IMR-90 (cell line): ENCODE results near the gene CAB39. TPM values are rescaled to one million over a fixed set of nuclear protein-coding genes. Genes with fewer than 3 reads are reported as not detected.

Experiments used
- ATAC-seq: fragments of 200-7000 bp; cut with Tn5 transposase; 2 replicates; pipeline ENCODE4 v1.9.1; 2020; ENCODE audit warnings: low read depth, mild to moderate bottlenecking, moderate library complexity
- BruUV-seq: library from RNA; stranded (reverse); fragments of 400-500 nt; replicated peaks from 2 replicates; lab custom pipeline; 2021; lab: Mats Ljungman, UMichigan
- CTCF ChIA-PET: fragments of 300-600 bp; formaldehyde crosslinking; extraction: SDS; loops from one replicate; lab custom pipeline; 2021; ENCODE audit warnings: antibody characterized with exemption; lab: Yijun Ruan, JAX
- POLR2A ChIA-PET: fragments of 300-600 bp; sonication (Branson Sonifier 250); formaldehyde crosslinking; loops from one replicate; lab custom pipeline; 2022; ENCODE audit warnings: antibody characterized with exemption; ENCODE audit not compliant: unreplicated experiment; lab: Charles Lee
- DNase-seq: peaks from one replicate; pipeline ENCODE4 v3.0.0; 2013
- H2AFZ ChIP-seq: replicated peaks from 2 replicates; pipeline ENCODE3; 2013; ENCODE audit warnings: low read length, mild to moderate bottlenecking; ENCODE audit not compliant: poor library complexity
- H2AK5ac ChIP-seq: 2 replicates; pipeline ENCODE4 v1.6.1; 2013; ENCODE audit warnings: low read depth, low read length, inconsistent platforms
- H2AK9ac ChIP-seq: replicated peaks from 2 replicates; pipeline ENCODE3; 2013; ENCODE audit warnings: mild to moderate bottlenecking, low read depth, low read length, moderate library complexity; ENCODE audit not compliant: poor library complexity
- H2BK120ac ChIP-seq: 2 replicates; pipeline ENCODE4 v1.6.1; 2013; ENCODE audit warnings: low read depth, low read length, inconsistent platforms
- H2BK15ac ChIP-seq: 3 replicates; pipeline ENCODE4 v1.6.1; 2013; ENCODE audit warnings: low read depth, low read length, inconsistent platforms
- H2BK20ac ChIP-seq: 2 replicates; pipeline ENCODE4 v1.6.1; 2013; ENCODE audit warnings: low read depth, mild to moderate bottlenecking, inconsistent platforms, low read length, moderate library complexity
- H2BK5ac ChIP-seq: 2 replicates; pipeline ENCODE4 v1.6.1; 2013; ENCODE audit warnings: mild to moderate bottlenecking, low read depth, low read length, inconsistent platforms; ENCODE audit not compliant: poor library complexity, severe bottlenecking
- H3K14ac ChIP-seq: replicated peaks from 2 replicates; pipeline ENCODE4 v1.6.1; 2013; ENCODE audit warnings: low read depth, low read length, inconsistent platforms
- H3K18ac ChIP-seq: 2 replicates; pipeline ENCODE4 v1.6.1; 2013; ENCODE audit warnings: low read depth, low read length, control low read depth
- H3K23ac ChIP-seq: 2 replicates; pipeline ENCODE4 v1.6.1; 2013; ENCODE audit warnings: low read depth, low read length, inconsistent platforms
- H3K27ac ChIP-seq: 2 replicates; pipeline ENCODE4 v1.5.1; 2013; ENCODE audit warnings: mild to moderate bottlenecking, control low read depth, low read length; ENCODE audit not compliant: insufficient read depth
- H3K27me3 ChIP-seq: 2 replicates; pipeline ENCODE4 v1.6.1; 2013; ENCODE audit warnings: low read length; ENCODE audit not compliant: control insufficient read depth, insufficient read depth
- H3K36me3 ChIP-seq: 2 replicates; pipeline ENCODE4 v1.6.1; 2013; ENCODE audit warnings: low read length, mixed read lengths; ENCODE audit not compliant: control insufficient read depth, insufficient read depth
- H3K4ac ChIP-seq: 2 replicates; pipeline ENCODE4 v1.6.1; 2013; ENCODE audit warnings: low read depth, low read length, inconsistent platforms
- H3K4me1 ChIP-seq: 2 replicates; pipeline ENCODE4 v1.6.1; 2013; ENCODE audit warnings: low read length, mixed read lengths; ENCODE audit not compliant: control insufficient read depth, insufficient read depth
- H3K4me2 ChIP-seq: 2 replicates; pipeline ENCODE4 v1.6.1; 2013; ENCODE audit warnings: low read depth, mild to moderate bottlenecking, control low read depth, low read length, moderate library complexity
- H3K4me3 ChIP-seq: 2 replicates; pipeline ENCODE4 v1.5.1; 2013; ENCODE audit warnings: low read depth, mild to moderate bottlenecking, control low read depth, low read length, moderate library complexity; ENCODE audit not compliant: insufficient read depth
- H3K56ac ChIP-seq: 2 replicates; pipeline ENCODE4 v1.6.1; 2013; ENCODE audit warnings: low read length, inconsistent platforms; ENCODE audit not compliant: insufficient read depth; ENCODE audit errors: extremely low read depth
- H3K79me1 ChIP-seq, 2 experiments: 2 replicates each; pipeline ENCODE4 v1.6.1; 2013; ENCODE audit warnings: low read length in 2 of 2, inconsistent platforms in 1 of 2, low read depth in 1 of 2
- H3K9ac ChIP-seq: 2 replicates; pipeline ENCODE4 v1.6.1; 2013; ENCODE audit warnings: low read depth, low read length, control low read depth
- H3K9me1 ChIP-seq: 2 replicates; pipeline ENCODE4 v1.6.1; 2013; ENCODE audit warnings: low read length, inconsistent platforms; ENCODE audit not compliant: insufficient read depth
- H3K9me3 ChIP-seq: 2 replicates; pipeline ENCODE4 v1.6.1; 2013; ENCODE audit warnings: low read length; ENCODE audit not compliant: control insufficient read depth, insufficient read depth
- H4K20me1 ChIP-seq: 2 replicates; pipeline ENCODE4 v1.6.1; 2013; ENCODE audit warnings: low read length, inconsistent platforms; ENCODE audit not compliant: insufficient read depth
- H4K5ac ChIP-seq: 2 replicates; pipeline ENCODE4 v1.6.1; 2013; ENCODE audit warnings: mild to moderate bottlenecking, low read depth, low read length, control low read depth
- H4K8ac ChIP-seq, 2 experiments: 2 replicates each; pipeline ENCODE4 v1.6.1; 2013; ENCODE audit warnings: low read depth in 2 of 2, low read length in 2 of 2, control low read depth in 1 of 2, inconsistent platforms in 1 of 2
- H4K91ac ChIP-seq: 2 replicates; pipeline ENCODE4 v1.6.1; 2013; ENCODE audit warnings: low read depth, low read length, inconsistent platforms; ENCODE audit not compliant: insufficient read depth
- CEBPB ChIP-seq: IDR thresholded peaks from 2 replicates; pipeline ENCODE4 v1.6.1; 2012; ENCODE audit warnings: low read depth, low read length, improper control_type of control experiment
- CTCF ChIP-seq: conservative IDR thresholded peaks from 2 replicates; pipeline ENCODE4 v1.5.1; 2012; ENCODE audit warnings: mild to moderate bottlenecking, low read depth, low read length, improper control_type of control experiment
- FOS ChIP-seq: fragments of 150-350 bp; IDR thresholded peaks from 2 replicates; pipeline ENCODE4 v1.6.1; 2016; ENCODE audit warnings: low read depth, low read length
- MAZ ChIP-seq: IDR thresholded peaks from 2 replicates; pipeline ENCODE4 v1.6.1; 2012; ENCODE audit warnings: low read depth, mild to moderate bottlenecking, low read length, improper control_type of control experiment, moderate library complexity, borderline replicate concordance
- NFE2L2 ChIP-seq: fragments of 150-350 bp; IDR thresholded peaks from 2 replicates; pipeline ENCODE4 v1.6.1; 2016; ENCODE audit warnings: low read depth, mild to moderate bottlenecking, low read length
- POLR2A ChIP-seq: IDR thresholded peaks from 2 replicates; pipeline ENCODE4 v1.6.1; 2012; ENCODE audit warnings: mild to moderate bottlenecking, low read depth, low read length
- RAD21 ChIP-seq: IDR thresholded peaks from 2 replicates; pipeline ENCODE4 v1.6.1; 2012; ENCODE audit warnings: low read length, improper control_type of control experiment
- RCOR1 ChIP-seq: IDR thresholded peaks from 2 replicates; pipeline ENCODE4 v1.6.1; 2012; ENCODE audit warnings: mild to moderate bottlenecking, low read length, improper control_type of control experiment; ENCODE audit not compliant: insufficient replicate concordance
- USF2 ChIP-seq: fragments of 150-350 bp; IDR thresholded peaks from 2 replicates; pipeline ENCODE4 v1.6.1; 2017; ENCODE audit warnings: mild to moderate bottlenecking, antibody characterized with exemption, low read length, low read depth
- WGBS, 2 experiments: methylation state at CpG; one replicate each; pipeline versions ENCODE4 v1.1.5 to v1.1.7; 2013; ENCODE audit warnings: missing lambda C conversion rate in 2 of 2; ENCODE audit not compliant: insufficient read length in 1 of 2; ENCODE audit errors: extremely low coverage in 2 of 2; 5-methylcytosine and 5-hydroxymethylcytosine counted together
- dilution Hi-C: fragments of 300-500 bp; cut with HindIII; formaldehyde crosslinking; loops from one replicate; pipeline ENCODE4 v1.14.3; 2018; ENCODE audit warnings: low sequenced_read_pairs; ENCODE audit not compliant: unreplicated experiment
- in situ Hi-C: fragments of 300-500 bp; cut with MboI; formaldehyde crosslinking; loops from 3 replicates; pipeline ENCODE4 v1.14.3; 2019; ENCODE audit warnings: low sequenced_read_pairs, inconsistent platforms, mixed read lengths
- intact Hi-C: fragments of 100-400 bp; cut with micrococcal nuclease; formaldehyde crosslinking; loops from 2 replicates; pipeline ENCODE4 v1.10.0; 2022
- polyA plus RNA-seq, 3 experiments: library from polyadenylated mRNA; depleted of rRNA; stranded (reverse); fragments of >200 nt; gene quantifications; 2 replicates each; pipeline ENCODE4 v1.2.3, GENCODE V29; 2012; ENCODE audit warnings: low replicate concordance in 1 of 3
- total RNA-seq: library from RNA; depleted of rRNA; stranded (reverse); fragments of >200 nt; gene quantifications from 2 replicates; pipeline ENCODE4 v1.2.3, GENCODE V29; 2012
- TF ChIP-seq, protein P1 (sequence below): fragments of 150-350 bp; IDR thresholded peaks from 2 replicates; pipeline ENCODE4 v1.6.1; 2016; ENCODE audit warnings: low read depth, mild to moderate bottlenecking, low read length, moderate library complexity, borderline replicate concordance

Gene CAB39
- total and polyA plus RNA-seq, 2 of the 4 experiments (the other 2 are of a cell fraction): 38.2 to 71.7 TPM

DNA sequence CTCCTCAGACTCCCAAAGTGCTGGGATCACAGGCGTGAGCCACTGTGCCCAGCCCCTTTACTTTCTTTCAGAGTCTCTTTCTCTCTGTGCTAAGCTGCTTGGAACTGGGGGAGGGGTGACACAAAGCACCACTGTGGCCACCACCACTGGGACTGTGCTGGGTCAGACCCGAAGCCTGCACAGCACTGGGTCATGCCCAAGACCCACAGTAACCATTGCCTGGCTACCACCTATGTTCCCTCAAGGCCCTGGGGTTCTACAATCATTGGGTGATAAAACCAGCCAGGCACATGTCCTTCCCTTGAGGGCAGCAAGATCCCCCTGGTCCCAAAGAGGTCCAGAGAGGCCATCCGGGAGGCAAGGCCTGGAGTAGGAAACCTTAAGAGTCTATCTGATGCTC is 9.1 kb upstream of the CAB39 start:
- Histone ChIP-seq H3K9me3 (no peaks in the 10 kb centered on the region), H3K18ac (no peak overlapping the region), H3K27ac (no peak overlapping the region), H2BK5ac (no peak overlapping the region), H2AK5ac (no peak overlapping the region), H4K5ac (no peak overlapping the region), H2BK120ac (no peak overlapping the region), H3K9me1 (no peaks in the 10 kb centered on the region), H2BK15ac (no peak overlapping the region), H3K56ac (no peak overlapping the region), H3K79me1 (no peaks in the 10 kb centered on the region), H3K4ac (no peak overlapping the region), H3K4me2 (no peak overlapping the region), H3K9ac (no peak overlapping the region), H2AFZ (no peak overlapping the region), H3K4me3 (no peak overlapping the region), H3K27me3 (no peaks in the 10 kb centered on the region; the same call in 1 of the 2 replicates), H3K23ac (no peak overlapping the region), H2BK20ac (no peak overlapping the region), H3K14ac (no peak overlapping the region), H3K4me1 (no peaks in the 10 kb centered on the region), H4K8ac (no peak overlapping the region), H3K36me3 (no peaks in the 10 kb centered on the region), H4K91ac (no peak overlapping the region), H2AK9ac (no peak overlapping the region), H4K20me1 (no peaks in the 10 kb centered on the region)
- dilution Hi-C loops (no loop called here), in situ Hi-C loops (no loop called here), intact Hi-C loops (no loop called here)
- CTCF ChIA-PET: no interaction called here
- no TSS peak for BruUV-seq
- TF ChIP-seq FOS (no peak), RCOR1 (no peak), CTCF (no peak), USF2 (no peak), POLR2A (no peak), MAZ (no peak), CEBPB (no peak), RAD21 (no peak), NFE2L2 (no peak)
- TF ChIP-seq, protein P1, sequence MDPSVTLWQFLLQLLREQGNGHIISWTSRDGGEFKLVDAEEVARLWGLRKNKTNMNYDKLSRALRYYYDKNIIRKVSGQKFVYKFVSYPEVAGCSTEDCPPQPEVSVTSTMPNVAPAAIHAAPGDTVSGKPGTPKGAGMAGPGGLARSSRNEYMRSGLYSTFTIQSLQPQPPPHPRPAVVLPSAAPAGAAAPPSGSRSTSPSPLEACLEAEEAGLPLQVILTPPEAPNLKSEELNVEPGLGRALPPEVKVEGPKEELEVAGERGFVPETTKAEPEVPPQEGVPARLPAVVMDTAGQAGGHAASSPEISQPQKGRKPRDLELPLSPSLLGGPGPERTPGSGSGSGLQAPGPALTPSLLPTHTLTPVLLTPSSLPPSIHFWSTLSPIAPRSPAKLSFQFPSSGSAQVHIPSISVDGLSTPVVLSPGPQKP: no peak
- DNase-seq (no peak), ATAC-seq (no peak)
- 78% methylated on average over 1 of the region's 3 CpGs; no CpG with 5 or more reads in 1 of the 2 experiments for WGBS, 2 experiments
- POLR2A ChIA-PET: no interaction called here
